Trophoblast cell (in vitro differentiated cells and primary cell): Measurements from ENCODE around the gene SIMC1.
"Not testable (repeated sequence)": the region's sequence is repeated elsewhere in the genome, so short reads cannot be mapped to it uniquely, and the experiment has no call there.

Experiments used
- DNase-seq, 2 donors: peaks; one replicate each; pipeline ENCODE4 v3.0.0-alpha.2; 2016
- H2AFZ ChIP-seq: 2 replicates; pipeline ENCODE4 v1.6.1; 2013; ENCODE audit warnings: low read length, moderate library complexity, mild to moderate bottlenecking; ENCODE audit not compliant: insufficient read depth, poor library complexity
- H2AK5ac ChIP-seq: 2 replicates; pipeline ENCODE4 v1.6.1; 2013; ENCODE audit warnings: mild to moderate bottlenecking, low read length
- H2BK120ac ChIP-seq: 2 replicates; pipeline ENCODE4 v1.6.1; 2013; ENCODE audit warnings: low read length, mild to moderate bottlenecking, moderate library complexity; ENCODE audit not compliant: insufficient read depth, poor library complexity
- H2BK12ac ChIP-seq: 2 replicates; pipeline ENCODE4 v1.6.1; 2013; ENCODE audit warnings: mild to moderate bottlenecking, low read length, moderate library complexity
- H2BK5ac ChIP-seq: 2 replicates; pipeline ENCODE4 v1.6.1; 2013; ENCODE audit warnings: low read length, low read depth, moderate library complexity, mild to moderate bottlenecking; ENCODE audit not compliant: poor library complexity
- H3K14ac ChIP-seq: 2 replicates; pipeline ENCODE4 v1.6.1; 2013; ENCODE audit warnings: mild to moderate bottlenecking, low read length
- H3K18ac ChIP-seq: 2 replicates; pipeline ENCODE4 v1.6.1; 2013; ENCODE audit warnings: mild to moderate bottlenecking, low read length
- H3K23ac ChIP-seq: 2 replicates; pipeline ENCODE4 v1.6.1; 2013; ENCODE audit warnings: low read length
- H3K27ac ChIP-seq: 2 replicates; pipeline ENCODE4 v1.5.1; 2013; ENCODE audit warnings: low read depth, mild to moderate bottlenecking, inconsistent platforms, low read length, moderate library complexity
- H3K27me3 ChIP-seq: 2 replicates; pipeline ENCODE4 v1.6.1; 2013; ENCODE audit warnings: inconsistent platforms, mild to moderate bottlenecking, low read length, moderate library complexity; ENCODE audit not compliant: insufficient read depth
- H3K36me3 ChIP-seq, 2 experiments: 1 replicate in 1 of 2; 2 replicates in 1 of 2; pipeline ENCODE4 v1.6.1; 2013; ENCODE audit warnings: low read length in 2 of 2, mild to moderate bottlenecking in 2 of 2, moderate library complexity in 1 of 2; ENCODE audit not compliant: insufficient read depth in 2 of 2, control insufficient read depth in 1 of 2
- H3K4ac ChIP-seq: 2 replicates; pipeline ENCODE4 v1.6.1; 2013; ENCODE audit warnings: low read depth, mild to moderate bottlenecking, low read length, moderate library complexity
- H3K4me1 ChIP-seq, 2 experiments: 1 replicate in 1 of 2; 2 replicates in 1 of 2; pipeline ENCODE4 v1.6.1; 2013; ENCODE audit warnings: low read length in 2 of 2, mild to moderate bottlenecking in 2 of 2, moderate library complexity in 1 of 2; ENCODE audit not compliant: insufficient read depth in 2 of 2, control insufficient read depth in 1 of 2
- H3K4me2 ChIP-seq: 2 replicates; pipeline ENCODE4 v1.6.1; 2013; ENCODE audit warnings: inconsistent platforms, mild to moderate bottlenecking, low read length, moderate library complexity
- H3K4me3 ChIP-seq: 2 replicates; pipeline ENCODE4 v1.5.1; 2013; ENCODE audit warnings: mild to moderate bottlenecking, low read depth, low read length, inconsistent platforms
- H3K79me1 ChIP-seq: one replicate; pipeline ENCODE4 v1.6.1; 2013; ENCODE audit warnings: low read length
- H3K79me2 ChIP-seq: 2 replicates; pipeline ENCODE4 v1.6.1; 2013; ENCODE audit warnings: low read length, mild to moderate bottlenecking; ENCODE audit not compliant: control insufficient read depth, insufficient read depth, poor library complexity
- H3K9ac ChIP-seq: 2 replicates; pipeline ENCODE4 v1.6.1; 2013; ENCODE audit warnings: mild to moderate bottlenecking, low read length
- H3K9me3 ChIP-seq: 2 replicates; pipeline ENCODE4 v1.6.1; 2013; ENCODE audit warnings: low read depth, mild to moderate bottlenecking, control low read depth, inconsistent platforms, low read length; ENCODE audit not compliant: insufficient read depth
- H4K12ac ChIP-seq: 2 replicates; pipeline ENCODE4 v1.6.1; 2013; ENCODE audit warnings: low read depth, mild to moderate bottlenecking, low read length, moderate library complexity
- H4K8ac ChIP-seq: 2 replicates; pipeline ENCODE4 v1.6.1; 2013; ENCODE audit warnings: low read depth, mild to moderate bottlenecking, low read length, moderate library complexity
- H4K91ac ChIP-seq: one replicate; pipeline ENCODE4 v1.6.1; 2013; ENCODE audit warnings: low read depth, mild to moderate bottlenecking, low read length, moderate library complexity
- WGBS: extraction: QIAGEN DNeasy Blood & Tissue Kit; methylation state at CpG from one replicate; pipeline ENCODE4 v1.1.7; 2013; ENCODE audit warnings: missing lambda C conversion rate; ENCODE audit not compliant: insufficient read length, insufficient coverage; ENCODE audit errors: extremely low coverage; 5-methylcytosine and 5-hydroxymethylcytosine counted together

SIMC1 gene

DNA sequence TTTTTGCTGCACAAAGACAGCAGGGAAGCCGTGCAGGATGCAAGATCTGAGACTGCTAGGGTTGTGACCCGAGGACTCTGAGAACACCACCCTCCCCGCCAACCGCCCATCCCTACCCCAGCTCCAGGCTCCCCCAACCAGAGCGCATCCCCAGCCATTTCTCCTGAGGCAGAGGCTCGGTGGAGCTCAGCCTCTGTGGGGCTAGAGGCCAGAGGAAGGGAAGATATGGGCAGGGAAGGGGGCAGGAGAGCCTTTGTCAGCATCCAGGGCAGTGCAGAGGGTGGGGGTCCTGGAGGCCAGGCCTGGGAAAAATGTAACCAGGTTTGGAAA, 43.2 kb upstream of the SIMC1 start:
- H2BK5ac ChIP-seq, H3K4ac ChIP-seq, H3K27ac ChIP-seq, H2AK5ac ChIP-seq, H4K12ac ChIP-seq, H3K4me3 ChIP-seq, H3K36me3 ChIP-seq, H4K8ac ChIP-seq, H3K79me1 ChIP-seq, H3K79me2 ChIP-seq, H2AFZ ChIP-seq, H3K4me2 ChIP-seq, H3K9ac ChIP-seq, H3K18ac ChIP-seq, H2BK12ac ChIP-seq, H2BK120ac ChIP-seq, H3K9me3 ChIP-seq, DNase-seq, H3K14ac ChIP-seq, H3K23ac ChIP-seq, H3K4me1 ChIP-seq, H4K91ac ChIP-seq: not testable (repeated sequence)
- peaks cover 15% of the 10 kb centered on the region for H3K27me3 ChIP-seq
- no CpG with 5 or more reads among the region's 6 CpGs for WGBS

DNA sequence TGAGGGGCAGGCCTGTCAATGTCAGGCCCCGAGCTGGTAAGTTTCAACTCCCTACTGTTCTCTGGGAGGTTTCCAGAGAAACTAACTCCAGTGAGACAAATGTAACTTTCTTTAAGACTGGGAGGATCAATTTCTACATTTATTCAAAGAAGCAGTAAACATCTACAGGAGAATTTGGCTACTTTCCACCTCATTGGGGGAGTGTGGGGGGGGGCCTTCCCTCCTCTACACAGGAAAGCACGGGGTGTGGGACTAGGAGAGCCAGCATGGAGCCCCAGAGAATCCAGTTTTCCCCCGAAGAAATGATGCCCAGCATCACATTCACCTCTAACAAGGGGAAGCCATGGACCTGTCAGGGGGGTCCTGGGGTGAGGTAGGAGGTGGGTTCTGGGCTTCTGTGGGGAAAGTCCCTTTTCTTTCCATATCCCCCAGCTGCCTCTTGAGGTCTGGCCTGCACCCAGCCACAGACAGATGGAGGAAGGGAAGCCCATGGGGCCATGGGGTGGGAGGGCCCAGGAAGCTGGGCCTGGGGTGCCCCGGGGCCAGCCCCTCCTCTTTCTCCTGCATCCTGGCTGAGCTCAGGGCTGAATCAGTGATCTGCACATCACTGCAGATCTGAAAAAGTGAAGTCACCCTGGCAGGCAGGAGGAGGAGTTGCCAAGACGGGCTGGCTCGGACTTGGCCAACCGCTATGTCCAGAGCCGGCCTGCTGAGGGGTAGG, 42.6 kb upstream of the SIMC1 start:
- not testable (repeated sequence) for H2BK120ac ChIP-seq, H3K14ac ChIP-seq, H2BK12ac ChIP-seq, H2AK5ac ChIP-seq, H3K36me3 ChIP-seq, H3K9me3 ChIP-seq, H4K8ac ChIP-seq, H2BK5ac ChIP-seq, H3K4me1 ChIP-seq, H3K4me2 ChIP-seq, H3K27ac ChIP-seq, H3K4ac ChIP-seq, DNase-seq, H2AFZ ChIP-seq, H3K79me1 ChIP-seq, H4K91ac ChIP-seq, H4K12ac ChIP-seq, H3K79me2 ChIP-seq, H3K18ac ChIP-seq, H3K4me3 ChIP-seq, H3K9ac ChIP-seq, H3K23ac ChIP-seq
- peaks cover 15% of the 10 kb centered on the region for H3K27me3 ChIP-seq
- no CpG with 5 or more reads among the region's 8 CpGs for WGBS

DNA sequence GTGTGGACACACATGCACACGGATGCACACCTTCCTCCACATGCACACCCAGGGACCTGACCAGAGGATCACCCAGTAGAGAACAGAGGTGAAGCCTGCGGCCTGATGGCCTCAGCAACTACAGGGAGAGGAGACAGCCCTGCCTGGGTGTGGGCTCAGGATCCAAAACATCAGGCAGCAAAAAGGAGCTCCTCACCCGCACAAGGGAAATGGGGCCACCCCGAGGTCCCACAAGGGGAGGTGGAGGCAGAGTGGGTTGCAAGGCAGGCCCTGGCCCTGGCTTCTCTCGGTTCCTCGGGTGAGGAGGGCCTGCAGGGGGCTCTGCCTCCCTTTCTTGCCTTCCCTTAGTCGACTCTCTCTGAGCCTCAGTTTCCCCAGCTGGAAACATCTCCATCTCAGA, 41.4 kb upstream of the SIMC1 start:
- peaks cover 15% of the 10 kb centered on the region for H3K27me3 ChIP-seq
- not testable (repeated sequence) for H3K79me1 ChIP-seq, H2AK5ac ChIP-seq, H3K9me3 ChIP-seq, H3K36me3 ChIP-seq, H2BK12ac ChIP-seq, H3K4me1 ChIP-seq, H3K4me3 ChIP-seq, H3K18ac ChIP-seq, H3K4ac ChIP-seq, H2BK5ac ChIP-seq, H3K14ac ChIP-seq, H4K91ac ChIP-seq, H3K23ac ChIP-seq, H3K79me2 ChIP-seq, H3K27ac ChIP-seq, H4K12ac ChIP-seq, H4K8ac ChIP-seq, H3K9ac ChIP-seq, DNase-seq, H2AFZ ChIP-seq, H2BK120ac ChIP-seq, H3K4me2 ChIP-seq
- whole genome bisulfite sequencing: no CpG with 5 or more reads among the region's 7 CpGs

DNA sequence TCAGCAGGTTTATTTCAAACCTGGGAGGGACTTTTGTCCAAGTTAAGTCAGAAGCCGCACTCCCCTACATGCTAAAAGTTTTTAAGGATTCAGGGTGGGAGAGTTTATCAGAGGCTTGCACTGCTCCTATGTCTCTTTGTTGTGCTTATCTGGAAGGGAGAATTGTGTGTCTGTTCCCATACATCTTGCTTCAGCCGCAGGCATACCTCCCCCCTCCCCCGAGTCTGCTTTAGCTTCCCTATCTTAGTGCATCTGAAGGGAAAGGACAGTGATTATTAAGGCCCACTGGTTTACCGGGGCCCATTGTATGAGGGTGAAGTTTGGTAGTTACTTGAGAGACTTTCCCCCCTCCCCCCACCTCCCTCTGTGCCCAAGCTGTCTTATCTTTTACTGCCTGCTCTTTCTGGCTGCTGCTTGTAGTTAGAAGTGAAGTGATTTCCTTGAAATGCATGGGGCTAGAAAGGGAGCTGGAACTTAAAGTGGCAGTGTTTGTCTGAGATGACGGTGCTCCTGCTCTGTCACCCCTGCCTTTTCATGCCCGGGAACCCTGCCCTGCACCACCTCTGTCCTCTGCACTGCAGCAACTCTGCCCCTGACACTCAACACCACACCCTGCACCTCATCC, 40.9 kb upstream of the SIMC1 start:
- not testable (repeated sequence) for H3K27ac ChIP-seq, H3K23ac ChIP-seq, H4K12ac ChIP-seq, H4K8ac ChIP-seq, H2BK5ac ChIP-seq, H3K4me2 ChIP-seq, H3K79me1 ChIP-seq, H3K4ac ChIP-seq, H2BK120ac ChIP-seq, H3K9me3 ChIP-seq, H4K91ac ChIP-seq, H3K9ac ChIP-seq, H3K4me1 ChIP-seq, H3K79me2 ChIP-seq, H2AK5ac ChIP-seq, DNase-seq, H2AFZ ChIP-seq, H3K36me3 ChIP-seq, H3K18ac ChIP-seq, H2BK12ac ChIP-seq, H3K14ac ChIP-seq, H3K4me3 ChIP-seq
- WGBS: no CpG with 5 or more reads among the region's 6 CpGs
- H3K27me3 ChIP-seq: peaks cover 14% of the 10 kb centered on the region
